HT-29 (cell line): Measurements from ENCODE around the gene LYPLAL1. TPM values are rescaled to one million over a fixed set of nuclear protein-coding genes. Genes with fewer than 3 reads are reported as not detected.
A peak's percentile ranks its signal among the peaks of the same experiment; 100 is the strongest.
"Not testable (repeated sequence)": the region's sequence is repeated elsewhere in the genome, so short reads cannot be mapped to it uniquely, and the experiment has no call there.

Source experiments
- DNase-seq: peaks from one replicate; pipeline ENCODE4 v3.0.0-alpha.2; 2015; ENCODE audit warnings: low spot score
- total RNA-seq: library from RNA; depleted of rRNA; stranded (reverse); fragments of >200 nt; shearing (Covaris generic); gene quantifications from 2 replicates; pipeline ENCODE4 v1.2.3, GENCODE V29; 2014

Gene LYPLAL1
- total RNA-seq, 1 experiment from 2014 or later = 4.4 TPM

- DNase-seq = no peak
Measured at GRCh38 chr1:219215477-219215876, 41.8 kb downstream of the LYPLAL1 start.

- no peak for DNase-seq
Measured at GRCh38 chr1:219220945-219221344, 47.3 kb downstream of the LYPLAL1 start.

GRCh38 chr1:219223496-219223895 is 49.8 kb downstream of the LYPLAL1 start:
- no peak for DNase-seq

- DNase-seq = no peak
Measured at GRCh38 chr1:219226196-219226595, 52.5 kb downstream of the LYPLAL1 start.

- DNase-seq = no peak
Measured at GRCh38 chr1:219227360-219228057, 53.8 kb downstream of the LYPLAL1 start.

- no peak for DNase-seq
Measured at GRCh38 chr1:219228058-219228419, 54.4 kb downstream of the LYPLAL1 start.

- DNase-seq = no peak
Measured at GRCh38 chr1:219232890-219233289, 59.2 kb downstream of the LYPLAL1 start.

GRCh38 chr1:219235903-219236481 is 62.3 kb downstream of the LYPLAL1 start:
- no peak for DNase-seq

GRCh38 chr1:219236933-219237610 is 63.4 kb downstream of the LYPLAL1 start:
- peak; percentile 8 for DNase-seq

- no peak for DNase-seq
Measured at GRCh38 chr1:219239518-219239917, 65.8 kb downstream of the LYPLAL1 start.

- DNase-seq = no peak
Measured at GRCh38 chr1:219244864-219245263, 71.2 kb downstream of the LYPLAL1 start.

GRCh38 chr1:219247441-219247840 is 73.8 kb downstream of the LYPLAL1 start:
- DNase-seq = no peak

GRCh38 chr1:219250468-219250867 is 76.8 kb downstream of the LYPLAL1 start:
- not testable (repeated sequence) for DNase-seq

GRCh38 chr1:219257751-219258150 is 84.1 kb downstream of the LYPLAL1 start:
- DNase-seq = peak; percentile 9

- no peak for DNase-seq
Measured at GRCh38 chr1:219261454-219261853, 87.8 kb downstream of the LYPLAL1 start.
